CD14-positive monocyte (primary cell): Measurements from ENCODE around the gene CFTR. TPM values are rescaled to one million over a fixed set of nuclear protein-coding genes. Genes with fewer than 3 reads are reported as not detected.
"Not testable (repeated sequence)": the region's sequence is repeated elsewhere in the genome, so short reads cannot be mapped to it uniquely, and the experiment has no call there.

Source experiments
- DNase-seq, 3 donors: peaks; one replicate each; pipeline ENCODE4 v3.0.0-alpha.2; 2011 to 2022
- H2AFZ ChIP-seq: 2 replicates; pipeline ENCODE4 v1.6.0; 2012; ENCODE audit warnings: mild to moderate bottlenecking, low read depth, low read length, inconsistent platforms; ENCODE audit not compliant: insufficient read depth, poor library complexity, severe bottlenecking
- H3K27ac ChIP-seq, 2 donors: 1 replicate in 1 of 2; 2 replicates in 1 of 2; pipeline ENCODE4 v1.5.1; 2012 to 2013; ENCODE audit warnings: low read length in 2 of 2, control low read depth in 1 of 2, inconsistent platforms in 1 of 2, low read depth in 1 of 2, mild to moderate bottlenecking in 1 of 2
- H3K27me3 ChIP-seq, 2 donors: one replicate each; pipeline versions ENCODE4 v1.6.0 to v1.6.1; 2011 to 2013; ENCODE audit warnings: low read length in 2 of 2; ENCODE audit not compliant: control insufficient read depth in 2 of 2, insufficient read depth in 2 of 2
- H3K36me3 ChIP-seq, 2 donors: replicated peaks in 1 of 2; 1 replicate in 1 of 2; 2 replicates in 1 of 2; pipeline versions ENCODE4 v1.5.1 to v1.6.1; 2012 to 2013; ENCODE audit warnings: low read length in 2 of 2, control low read depth in 1 of 2, inconsistent platforms in 1 of 2, mild to moderate bottlenecking in 1 of 2; ENCODE audit not compliant: insufficient read depth in 2 of 2, control insufficient read depth in 1 of 2
- H3K4me1 ChIP-seq, 2 donors: 1 replicate in 1 of 2; 2 replicates in 1 of 2; pipeline versions ENCODE4 v1.5.1 to v1.6.1; 2012 to 2013; ENCODE audit warnings: low read length in 2 of 2, control low read depth in 1 of 2, inconsistent platforms in 1 of 2, mild to moderate bottlenecking in 1 of 2, moderate library complexity in 1 of 2; ENCODE audit not compliant: insufficient read depth in 2 of 2, control insufficient read depth in 1 of 2
- H3K4me2 ChIP-seq: replicated peaks from 2 replicates; pipeline ENCODE3; 2012; ENCODE audit warnings: low read length, moderate library complexity, mild to moderate bottlenecking; ENCODE audit not compliant: poor library complexity, severe bottlenecking; ENCODE audit errors: extremely low read depth
- H3K4me3 ChIP-seq, 3 experiments: fragments of 200-600 bp in 1 of 3; sonication (generic) in 1 of 3; replicated peaks in 1 of 3; 1 replicate in 2 of 3; 2 replicates in 1 of 3; pipeline ENCODE4 v1.5.1; 2011 to 2013; ENCODE audit warnings: low read length in 3 of 3, mild to moderate bottlenecking in 3 of 3, control low read depth in 2 of 3, low read depth in 2 of 3, inconsistent platforms in 1 of 3, moderate library complexity in 1 of 3
- H3K79me2 ChIP-seq: 2 replicates; pipeline ENCODE4 v1.6.0; 2012; ENCODE audit warnings: mild to moderate bottlenecking, control low read depth, inconsistent platforms, low read length, moderate library complexity; ENCODE audit not compliant: insufficient read depth
- H3K9ac ChIP-seq: 2 replicates; pipeline ENCODE4 v1.6.0; 2017; ENCODE audit warnings: low read length, mild to moderate bottlenecking; ENCODE audit not compliant: insufficient read depth, poor library complexity, severe bottlenecking
- H3K9me3 ChIP-seq, 2 donors: replicated peaks in 1 of 2; 1 replicate in 1 of 2; 2 replicates in 1 of 2; pipeline versions ENCODE4 v1.5.1 to v1.6.1; 2012 to 2013; ENCODE audit warnings: low read length in 2 of 2, control low read depth in 1 of 2; ENCODE audit not compliant: control insufficient read depth in 1 of 2, insufficient read depth in 1 of 2
- H4K20me1 ChIP-seq: 2 replicates; pipeline ENCODE4 v1.6.0; 2012; ENCODE audit warnings: mild to moderate bottlenecking, low read length, control low read depth, moderate library complexity; ENCODE audit not compliant: insufficient read depth
- H3K27ac Mint-ChIP-seq, 7 donors: one replicate each; pipeline ENCODE4 v1.8.0; 2020; ENCODE audit warnings: mild to moderate bottlenecking in 7 of 7, mixed read lengths in 7 of 7, moderate library complexity in 6 of 7, inconsistent platforms in 2 of 7
- H3K27me3 Mint-ChIP-seq, 3 donors: one replicate each; pipeline ENCODE4 v1.8.0; 2021 to 2022; ENCODE audit warnings: low read depth in 3 of 3, mild to moderate bottlenecking in 3 of 3, mixed read lengths in 3 of 3, moderate library complexity in 3 of 3, inconsistent platforms in 1 of 3
- H3K36me3 Mint-ChIP-seq, 2 donors: one replicate each; pipeline ENCODE4 v1.8.0; 2020; ENCODE audit warnings: mixed read lengths in 2 of 2, inconsistent platforms in 1 of 2, mild to moderate bottlenecking in 1 of 2
- H3K4me1 Mint-ChIP-seq: one replicate; pipeline ENCODE4 v1.8.0; 2020; ENCODE audit warnings: mild to moderate bottlenecking, mixed read lengths
- H3K4me3 Mint-ChIP-seq, 2 donors: one replicate each; pipeline ENCODE4 v1.8.0; 2020; ENCODE audit warnings: mild to moderate bottlenecking in 2 of 2, mixed read lengths in 2 of 2, moderate library complexity in 1 of 2
- H3K9me3 Mint-ChIP-seq, 7 donors: one replicate each; pipeline ENCODE4 v1.8.0; 2020 to 2022; ENCODE audit warnings: mixed read lengths in 7 of 7, mild to moderate bottlenecking in 6 of 7, moderate library complexity in 6 of 7, inconsistent platforms in 2 of 7
- WGBS: methylation state at CpG from one replicate; pipeline ENCODE4 v1.1.5; 2013; ENCODE audit warnings: missing lambda C conversion rate; ENCODE audit not compliant: insufficient coverage; 5-methylcytosine and 5-hydroxymethylcytosine counted together
- intact Hi-C, 2 donors: fragments of 100-400 bp; cut with micrococcal nuclease; formaldehyde crosslinking; loops; one replicate each; pipeline versions ENCODE4 v1.15.0 to v1.15.1; 2023
- polyA plus RNA-seq, 3 donors: library from polyadenylated mRNA; depleted of rRNA in 1 of 3; unstranded in 2 of 3; stranded (reverse) in 1 of 3; fragments of 300-500 nt in 2 of 3; fragments of >200 nt in 1 of 3; fragmentation: Illumina TruSeq in 2 of 3; gene quantifications; 1 replicate in 2 of 3; 2 replicates in 1 of 3; pipeline ENCODE4 v1.2.3, GENCODE V29; 2012 to 2021
- TF ChIP-seq, protein P1 (sequence below): fragments of 200-600 bp; IDR thresholded peaks from one replicate; pipeline ENCODE4 v1.8.0; 2022; ENCODE audit warnings: antibody characterized with exemption, mild to moderate bottlenecking

CFTR gene
- polyA plus RNA-seq, 3 donors, result not detected

GRCh38 chr7:117458977-117459583 lies 20.7 kb upstream of the CFTR start:
- Mint-ChIP-seq H3K27me3 (peaks cover 0 to 1% (median 0%) of the 10 kb centered on the region in 3 donors), H3K27ac (no peak overlapping the region), H3K4me1 (no peaks in the 10 kb centered on the region), H3K4me3 (no peak overlapping the region), H3K9me3 (peaks cover 0 to 2% (median 0%) of the 10 kb centered on the region in 7 donors), H3K36me3 (no peaks in the 10 kb centered on the region)
- Histone ChIP-seq H3K9me3 (no peaks in the 10 kb centered on the region), H3K27me3 (peaks cover 0 to 2% of the 10 kb centered on the region in 2 donors), H2AFZ (no peak overlapping the region), H3K79me2 (no peaks in the 10 kb centered on the region), H3K27ac (no peak overlapping the region), H3K9ac (no peak overlapping the region), H3K4me3 (no peak overlapping the region), H4K20me1 (no peaks in the 10 kb centered on the region), H3K36me3 (no peaks in the 10 kb centered on the region), H3K4me1 (no peaks in the 10 kb centered on the region), H3K4me2 (no peak overlapping the region)
- no peak for DNase-seq
- TF ChIP-seq, protein P1, sequence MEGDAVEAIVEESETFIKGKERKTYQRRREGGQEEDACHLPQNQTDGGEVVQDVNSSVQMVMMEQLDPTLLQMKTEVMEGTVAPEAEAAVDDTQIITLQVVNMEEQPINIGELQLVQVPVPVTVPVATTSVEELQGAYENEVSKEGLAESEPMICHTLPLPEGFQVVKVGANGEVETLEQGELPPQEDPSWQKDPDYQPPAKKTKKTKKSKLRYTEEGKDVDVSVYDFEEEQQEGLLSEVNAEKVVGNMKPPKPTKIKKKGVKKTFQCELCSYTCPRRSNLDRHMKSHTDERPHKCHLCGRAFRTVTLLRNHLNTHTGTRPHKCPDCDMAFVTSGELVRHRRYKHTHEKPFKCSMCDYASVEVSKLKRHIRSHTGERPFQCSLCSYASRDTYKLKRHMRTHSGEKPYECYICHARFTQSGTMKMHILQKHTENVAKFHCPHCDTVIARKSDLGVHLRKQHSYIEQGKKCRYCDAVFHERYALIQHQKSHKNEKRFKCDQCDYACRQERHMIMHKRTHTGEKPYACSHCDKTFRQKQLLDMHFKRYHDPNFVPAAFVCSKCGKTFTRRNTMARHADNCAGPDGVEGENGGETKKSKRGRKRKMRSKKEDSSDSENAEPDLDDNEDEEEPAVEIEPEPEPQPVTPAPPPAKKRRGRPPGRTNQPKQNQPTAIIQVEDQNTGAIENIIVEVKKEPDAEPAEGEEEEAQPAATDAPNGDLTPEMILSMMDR, result peak; percentile 60
- intact Hi-C loops, result no loop called here
- WGBS, result no CpG with 5 or more reads among the region's 3 CpGs

GRCh38 chr7:117459735-117460134 lies 20.1 kb upstream of the CFTR start:
- no peaks in the 10 kb centered on the region for H3K4me1 Mint-ChIP-seq
- Histone ChIP-seq H2AFZ (no peak overlapping the region), H4K20me1 (no peaks in the 10 kb centered on the region), H3K4me1 (no peaks in the 10 kb centered on the region), H3K27ac (no peak overlapping the region), H3K4me2 (no peak overlapping the region), H3K79me2 (no peaks in the 10 kb centered on the region), H3K27me3 (peaks cover 0 to 2% of the 10 kb centered on the region in 2 donors), H3K36me3 (no peaks in the 10 kb centered on the region), H3K4me3 (no peak overlapping the region), H3K9ac (no peak overlapping the region), H3K9me3 (no peaks in the 10 kb centered on the region)
- no peak for DNase-seq
- H3K36me3 Mint-ChIP-seq, result no peaks in the 10 kb centered on the region
- H3K9me3 Mint-ChIP-seq, result peaks cover 0 to 2% (median 0%) of the 10 kb centered on the region in 7 donors
- intact Hi-C loops, result no loop called here
- no peak overlapping the region for H3K27ac Mint-ChIP-seq
- H3K27me3 Mint-ChIP-seq, result peaks cover 0 to 1% (median 0%) of the 10 kb centered on the region in 3 donors
- TF ChIP-seq, protein P1, result no peak
- H3K4me3 Mint-ChIP-seq, result no peak overlapping the region

DNA sequence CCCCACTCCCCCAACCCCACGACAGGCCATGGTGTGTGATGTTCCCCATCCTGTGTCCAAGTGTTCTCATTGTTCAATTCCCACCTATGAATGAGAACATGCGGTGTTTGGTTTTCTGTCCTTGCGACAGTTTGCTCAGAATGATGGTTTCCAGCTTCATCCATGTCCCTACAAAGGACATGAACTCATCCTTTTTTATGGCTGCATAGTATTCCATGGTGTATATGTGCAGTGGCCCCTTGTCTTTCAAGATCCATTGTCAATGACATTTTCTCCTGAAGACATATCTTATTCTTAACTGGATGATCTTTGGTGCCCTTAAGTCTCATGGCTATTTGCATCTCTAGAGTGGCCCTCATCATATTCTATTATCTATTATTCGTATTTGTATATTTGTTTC lies 19.0 kb upstream of the CFTR start:
- H3K27ac ChIP-seq, H3K27ac Mint-ChIP-seq, H3K9me3 ChIP-seq, H3K79me2 ChIP-seq, H3K4me2 ChIP-seq, H3K4me3 Mint-ChIP-seq, H3K4me3 ChIP-seq, H3K36me3 Mint-ChIP-seq, H3K9ac ChIP-seq, DNase-seq, H3K27me3 Mint-ChIP-seq, H3K27me3 ChIP-seq, H3K9me3 Mint-ChIP-seq, H3K4me1 ChIP-seq, H3K36me3 ChIP-seq, H3K4me1 Mint-ChIP-seq, intact Hi-C loops, H4K20me1 ChIP-seq, H2AFZ ChIP-seq: not testable (repeated sequence)
- whole genome bisulfite sequencing, result no CpG with 5 or more reads among the region's 4 CpGs
